GM12865 (cell line): ENCODE measurements around the gene TFDP2.
"Not testable (repeated sequence)": the region's sequence is repeated elsewhere in the genome, so short reads cannot be mapped to it uniquely, and the experiment has no call there.

Experiments used
- DNase-seq: peaks from one replicate; pipeline ENCODE4 v3.0.0; 2010; ENCODE audit warnings: low read depth
- H3K4me3 ChIP-seq: 2 replicates; pipeline ENCODE4 v1.5.1; 2011; ENCODE audit warnings: mild to moderate bottlenecking, low read depth, low read length, control low read depth
- TF ChIP-seq, protein P1 (sequence below): IDR thresholded peaks from 2 replicates; pipeline ENCODE4 v1.5.1; 2011; ENCODE audit warnings: low read length, control low read depth, low read depth, inconsistent platforms; ENCODE audit not compliant: insufficient read depth; ENCODE audit errors: missing control alignments

TFDP2 gene

DNA sequence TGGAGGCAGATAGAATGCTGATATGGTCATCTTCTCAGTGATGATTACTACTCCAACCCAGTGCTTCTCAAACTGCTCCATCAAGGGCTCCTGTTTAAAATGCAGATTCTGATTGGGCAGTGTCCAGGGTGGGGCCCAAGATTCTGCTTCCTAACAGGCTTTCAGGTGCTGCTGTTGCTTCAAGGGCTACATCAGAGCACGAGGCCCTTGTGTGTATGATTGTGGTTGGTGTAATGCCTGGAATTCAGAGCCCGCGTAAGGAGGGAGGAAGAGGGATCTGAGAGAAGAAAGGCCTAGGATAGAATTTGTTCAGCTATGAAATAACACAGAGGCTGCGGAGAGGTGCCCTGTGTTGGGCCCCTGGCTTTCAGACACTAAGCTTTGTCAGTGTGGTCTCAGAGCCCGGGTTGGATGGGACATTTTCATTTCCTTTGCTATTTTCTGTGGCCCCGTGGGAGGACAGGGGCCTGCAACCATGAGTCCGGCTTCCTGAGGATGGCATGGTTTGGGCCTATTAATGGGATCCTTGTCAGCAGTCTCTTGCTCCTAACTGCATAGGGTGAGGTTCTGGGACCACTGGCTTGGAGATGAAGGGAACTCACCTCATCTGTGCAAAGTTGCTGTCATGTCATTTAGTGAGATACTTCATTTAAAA lies 219.9 kb downstream of the TFDP2 start:
- DNase-seq = no peak

DNA sequence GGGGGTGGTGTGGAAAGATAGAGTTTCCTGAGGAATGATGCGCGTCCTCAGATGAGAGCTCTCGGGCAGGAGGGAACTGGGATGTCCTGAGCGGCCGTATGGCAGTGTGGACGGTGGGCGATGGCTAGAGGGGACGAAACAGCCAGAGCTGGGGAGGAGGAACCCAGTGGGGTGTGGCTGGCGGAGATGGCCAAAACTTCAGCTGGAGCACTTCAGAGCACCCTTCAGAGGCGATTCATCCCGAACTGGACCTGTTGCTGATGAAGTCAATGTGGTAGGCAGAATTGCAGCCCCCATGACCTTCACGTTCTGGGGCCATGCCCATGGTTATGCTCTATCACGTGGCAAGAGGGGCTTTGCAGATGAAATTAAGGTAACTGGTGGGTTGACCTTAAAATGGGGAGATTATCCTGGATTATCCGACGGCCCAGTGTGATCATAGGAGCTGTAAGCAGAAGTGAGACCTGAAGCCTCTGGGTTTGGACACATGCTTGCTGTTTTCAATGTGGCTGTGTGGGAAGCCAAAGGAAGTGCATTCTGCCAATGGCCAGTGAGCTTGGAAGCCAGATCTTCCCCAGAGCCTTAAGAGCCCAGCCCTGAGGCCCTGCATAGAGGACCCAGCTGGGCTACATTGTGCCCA lies 220.6 kb downstream of the TFDP2 start:
- TF ChIP-seq, protein P1, sequence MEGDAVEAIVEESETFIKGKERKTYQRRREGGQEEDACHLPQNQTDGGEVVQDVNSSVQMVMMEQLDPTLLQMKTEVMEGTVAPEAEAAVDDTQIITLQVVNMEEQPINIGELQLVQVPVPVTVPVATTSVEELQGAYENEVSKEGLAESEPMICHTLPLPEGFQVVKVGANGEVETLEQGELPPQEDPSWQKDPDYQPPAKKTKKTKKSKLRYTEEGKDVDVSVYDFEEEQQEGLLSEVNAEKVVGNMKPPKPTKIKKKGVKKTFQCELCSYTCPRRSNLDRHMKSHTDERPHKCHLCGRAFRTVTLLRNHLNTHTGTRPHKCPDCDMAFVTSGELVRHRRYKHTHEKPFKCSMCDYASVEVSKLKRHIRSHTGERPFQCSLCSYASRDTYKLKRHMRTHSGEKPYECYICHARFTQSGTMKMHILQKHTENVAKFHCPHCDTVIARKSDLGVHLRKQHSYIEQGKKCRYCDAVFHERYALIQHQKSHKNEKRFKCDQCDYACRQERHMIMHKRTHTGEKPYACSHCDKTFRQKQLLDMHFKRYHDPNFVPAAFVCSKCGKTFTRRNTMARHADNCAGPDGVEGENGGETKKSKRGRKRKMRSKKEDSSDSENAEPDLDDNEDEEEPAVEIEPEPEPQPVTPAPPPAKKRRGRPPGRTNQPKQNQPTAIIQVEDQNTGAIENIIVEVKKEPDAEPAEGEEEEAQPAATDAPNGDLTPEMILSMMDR = no peak
- DNase-seq = no peak
- no peak overlapping the region for H3K4me3 ChIP-seq

More for the DNA sequence above, 219.9 kb downstream of the TFDP2 start:
- TF ChIP-seq, protein P1 = no peak
- H3K4me3 ChIP-seq = no peak overlapping the region

DNA sequence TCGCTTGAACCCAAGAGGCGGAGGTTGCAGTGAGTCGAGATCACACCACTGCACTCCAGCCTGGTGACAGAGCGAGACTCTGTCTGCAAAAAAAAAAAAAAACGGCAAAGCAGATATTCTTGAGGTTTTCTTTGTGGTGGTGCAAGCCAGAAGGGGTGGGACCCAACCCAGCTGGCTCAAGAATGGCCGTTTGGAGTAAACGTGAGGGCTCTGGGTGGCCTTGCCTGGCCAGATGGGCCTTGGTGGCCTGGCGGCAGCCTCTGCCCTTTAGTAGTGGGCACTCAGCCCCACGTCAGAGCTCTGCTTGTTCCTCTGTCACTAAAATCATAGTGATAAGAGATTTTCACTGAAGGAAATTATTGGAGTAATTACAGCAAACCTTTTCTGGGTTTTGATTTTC lies 222.4 kb downstream of the TFDP2 start:
- TF ChIP-seq, protein P1 = no peak
- no peak for DNase-seq
- H3K4me3 ChIP-seq = no peak overlapping the region

DNA sequence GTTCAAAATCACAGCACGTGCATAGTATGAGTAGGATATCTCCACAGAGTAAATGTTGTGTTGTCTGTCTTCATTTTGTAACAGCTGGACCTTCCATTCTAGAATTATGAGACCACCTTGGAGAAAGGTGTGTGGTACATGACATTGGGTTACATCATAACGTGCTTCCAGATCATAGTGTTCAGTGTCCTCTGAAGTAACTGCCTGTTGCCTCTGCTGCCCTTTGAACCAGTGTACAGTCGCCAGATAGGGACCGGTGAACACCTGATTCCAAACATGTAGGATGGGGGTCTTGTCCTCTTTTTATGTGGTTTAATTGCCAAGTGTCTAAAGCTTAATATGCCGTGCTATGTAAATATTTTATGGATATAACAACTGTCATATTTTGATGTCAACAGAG lies 223.7 kb downstream of the TFDP2 start:
- H3K4me3 ChIP-seq, DNase-seq: not testable (repeated sequence)

DNA sequence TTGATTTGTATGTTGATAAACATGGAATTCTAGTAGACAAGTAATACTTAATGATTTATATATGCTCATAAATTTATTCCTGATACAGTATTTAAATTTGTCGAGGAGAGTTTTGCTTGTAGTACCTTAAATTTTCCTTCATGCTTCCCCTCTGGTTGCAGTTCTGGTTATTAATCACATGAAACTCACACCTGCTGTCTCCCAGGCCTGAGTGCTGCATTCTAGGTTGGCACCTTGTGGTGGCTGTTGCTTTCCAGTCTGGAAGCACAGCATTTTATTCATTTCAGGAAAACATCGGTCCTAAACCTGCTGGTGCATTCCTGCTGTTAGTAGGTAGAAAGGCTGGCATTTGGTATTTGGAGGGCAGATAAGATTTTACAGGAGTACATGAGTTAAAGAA lies 228.0 kb downstream of the TFDP2 start:
- DNase-seq = peak; percentile 22
- TF ChIP-seq, protein P1 = no peak
- H3K4me3 ChIP-seq = no peak overlapping the region

DNA sequence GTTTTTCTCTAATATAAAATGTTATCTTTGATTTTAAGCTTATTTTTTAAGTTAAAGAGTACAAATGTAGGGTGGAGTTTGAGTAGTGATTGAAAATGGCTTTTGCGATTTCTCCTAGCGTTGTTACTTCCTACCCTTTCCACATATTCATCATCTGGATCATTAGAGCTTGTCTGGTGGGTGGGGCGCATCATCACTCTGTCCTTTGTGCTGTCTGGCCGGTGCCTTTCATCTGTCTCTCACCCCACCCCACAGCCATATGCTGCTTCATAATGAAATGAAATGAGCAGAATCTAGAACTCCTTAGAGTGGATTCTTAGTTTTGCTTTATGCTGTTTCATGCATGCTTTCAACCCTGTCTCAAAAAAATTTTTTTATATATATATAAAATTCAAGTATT lies 228.6 kb downstream of the TFDP2 start:
- TF ChIP-seq, protein P1 = no peak
- H3K4me3 ChIP-seq = no peak overlapping the region
- no peak for DNase-seq

DNA sequence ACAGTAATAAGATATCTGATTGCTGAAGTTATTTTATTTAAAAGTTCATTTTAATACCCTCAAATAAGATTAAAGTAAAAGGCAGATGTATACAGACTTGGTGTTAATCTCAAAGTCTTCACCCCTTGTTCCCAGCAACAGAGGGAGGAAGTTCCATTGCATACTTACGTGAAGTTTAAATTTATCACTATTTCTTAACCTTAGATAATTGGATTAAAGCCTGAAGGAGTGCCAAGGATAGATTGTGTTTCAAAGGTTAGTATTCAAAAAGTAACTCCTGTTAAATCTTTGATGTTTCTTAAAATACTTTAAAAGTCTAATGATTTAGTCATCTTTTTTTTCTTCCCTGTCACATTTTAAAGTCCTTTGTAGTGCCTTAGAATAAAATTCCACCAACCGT lies 233.6 kb downstream of the TFDP2 start:
- no peak overlapping the region for H3K4me3 ChIP-seq
- TF ChIP-seq, protein P1 = no peak
- DNase-seq = no peak
